ENCODE data around the gene CEMIP. TPM values are rescaled to one million over a fixed set of nuclear protein-coding genes. Genes with fewer than 3 reads are reported as not detected.
A peak's percentile ranks its signal among the peaks of the same experiment; 100 is the strongest.
"Not testable (repeated sequence)": the region's sequence is repeated elsewhere in the genome, so short reads cannot be mapped to it uniquely, and the experiment has no call there.

Gene CEMIP
- total RNA-seq, 1 experiment from 2014 or later, result 0.68 TPM

- DNase-seq (ENCODE audit: low spot score), result no peak
These were observed 174.1 kb downstream of the CEMIP start for GRCh38 chr15:80953001-80953952.

DNA sequence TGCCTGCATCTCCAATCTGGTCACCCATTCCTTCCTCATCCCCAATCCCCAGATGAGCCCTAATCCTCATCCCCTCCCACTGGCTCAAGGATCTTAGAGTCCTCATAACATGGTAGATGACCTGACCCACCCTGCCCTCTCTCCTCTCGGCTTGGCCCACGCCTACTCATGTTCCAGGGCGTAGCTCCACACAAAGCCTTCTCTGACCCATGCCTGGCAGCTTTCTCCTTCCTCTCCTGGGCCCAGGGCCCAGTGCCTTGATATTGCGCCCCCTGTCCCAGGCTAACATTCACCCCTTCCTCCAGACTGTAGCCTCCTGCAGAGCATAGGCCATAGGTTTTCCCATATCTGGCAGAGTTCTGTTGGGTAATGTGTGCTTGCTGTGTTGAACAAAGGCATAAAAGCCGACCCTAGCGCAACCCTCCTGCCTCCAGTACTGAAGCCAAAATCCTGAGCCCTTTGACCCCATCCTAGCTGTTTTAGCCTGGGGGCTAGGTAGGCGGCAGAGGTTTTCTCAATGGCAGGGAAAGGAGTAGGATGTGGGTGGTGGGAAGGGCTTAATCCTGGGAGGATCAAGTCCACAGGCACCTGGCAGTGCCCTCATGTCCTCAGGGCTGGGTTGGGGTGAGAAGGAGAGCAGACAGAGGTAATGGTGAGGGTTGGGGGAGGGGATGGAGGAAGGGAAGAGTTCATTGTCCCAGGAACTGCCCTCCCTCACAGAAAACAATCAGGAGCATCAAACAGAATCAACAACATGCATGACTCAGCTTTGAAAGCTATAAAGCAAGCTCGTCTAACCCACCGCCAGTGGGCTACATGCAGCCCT, 175.0 kb downstream of the CEMIP start:
- no peak for DNase-seq (ENCODE audit: low spot score)

GRCh38 chr15:80955571-80956452, 176.6 kb downstream of the CEMIP start:
- peak; percentile 95 for DNase-seq (ENCODE audit: low spot score)

DNA sequence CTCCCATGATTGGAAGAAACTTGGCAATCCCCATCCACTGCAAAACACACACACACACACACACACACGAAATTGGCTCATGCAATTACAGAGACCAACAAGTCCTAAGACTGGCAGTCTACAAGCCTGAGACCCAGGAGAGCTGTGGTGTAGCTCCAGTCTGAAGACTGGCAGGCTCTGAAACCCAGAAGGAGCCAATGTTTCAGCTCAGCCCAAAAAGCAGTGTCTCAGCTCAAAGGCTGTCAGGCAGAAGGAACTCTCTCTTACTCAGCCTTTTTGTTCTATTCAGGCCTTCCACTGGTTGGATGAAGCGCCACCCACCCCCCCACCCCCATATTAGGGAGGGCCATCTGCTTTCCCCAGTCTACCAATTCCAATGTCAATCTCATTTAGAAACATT, 178.4 kb downstream of the CEMIP start:
- no peak for DNase-seq (ENCODE audit: low spot score)

DNA sequence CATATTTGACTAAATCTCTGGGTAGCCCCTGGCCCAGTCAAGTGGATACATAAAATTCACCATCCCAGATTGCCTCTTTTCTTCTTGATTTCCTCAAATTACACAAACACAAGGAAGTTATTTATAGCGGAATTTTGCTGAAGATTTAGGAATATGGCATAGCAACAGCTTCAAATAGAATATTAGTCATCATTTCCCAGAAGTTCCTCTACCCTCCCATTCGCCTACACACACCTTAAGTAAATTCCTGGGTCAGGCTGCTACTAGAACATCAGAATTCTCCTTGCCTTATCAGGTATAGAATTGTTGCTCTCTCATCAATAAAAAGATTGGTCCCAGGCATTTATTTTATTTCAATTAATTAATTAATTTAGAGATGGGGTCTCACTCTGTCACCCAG, 178.8 kb downstream of the CEMIP start:
- no peak for DNase-seq (ENCODE audit: low spot score)

- no peak for DNase-seq (ENCODE audit: low spot score)
These were observed 179.8 kb downstream of the CEMIP start for GRCh38 chr15:80958818-80959495.

DNA sequence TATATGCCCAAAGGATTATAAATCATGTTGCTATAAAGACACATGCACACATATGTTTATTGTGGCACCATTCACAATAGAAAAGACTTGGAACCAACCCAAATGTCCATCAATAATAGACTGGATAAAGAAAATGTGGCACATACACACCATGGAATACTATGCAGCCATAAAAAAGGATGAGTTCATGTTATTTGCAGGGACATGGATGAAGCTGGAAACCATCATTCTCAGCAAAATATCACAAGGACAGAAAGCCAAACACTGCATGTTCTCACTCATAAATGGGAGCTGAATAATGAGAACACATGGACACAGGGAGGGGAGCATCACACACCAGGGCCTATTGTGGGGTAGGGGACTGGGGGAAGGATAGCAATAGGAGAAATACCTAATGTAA, 186.3 kb downstream of the CEMIP start:
- not testable (repeated sequence) for DNase-seq (ENCODE audit: low spot score)

DNA sequence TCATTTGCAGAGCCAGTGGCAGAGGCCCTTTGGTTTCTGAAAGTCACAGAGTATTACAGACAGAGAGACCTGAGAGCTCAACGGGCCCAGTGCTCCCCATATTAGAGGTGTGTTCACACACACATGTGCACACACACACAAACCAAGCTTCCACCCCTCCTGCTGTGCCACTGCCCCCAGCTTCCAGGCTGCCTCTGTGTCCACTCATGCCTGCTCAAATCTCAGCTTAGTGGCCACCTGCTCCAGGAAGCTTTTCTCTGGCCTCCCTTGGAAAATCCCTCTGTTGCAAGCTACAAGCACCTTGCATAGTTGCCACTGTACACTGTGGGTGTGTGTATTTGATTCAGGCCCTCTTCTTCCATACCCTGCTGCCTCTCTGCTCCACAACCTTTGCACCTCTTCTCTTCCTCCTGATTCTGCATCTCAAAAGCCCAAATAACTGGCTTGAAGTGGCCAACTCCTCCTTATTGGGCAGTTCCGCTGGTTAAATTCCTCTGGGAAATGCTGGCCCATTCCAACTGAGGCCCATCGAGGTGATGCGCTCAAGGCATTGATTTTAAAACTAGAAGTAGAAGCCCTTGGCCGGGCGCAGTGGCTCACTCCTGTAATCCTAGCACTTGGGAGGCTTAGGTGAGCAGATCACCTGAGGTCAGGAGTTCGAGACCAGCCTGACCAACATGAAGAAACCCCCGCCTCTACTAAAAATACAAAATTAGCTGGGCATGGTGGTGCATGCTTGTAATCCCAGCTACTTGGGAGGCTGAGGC, 187.4 kb downstream of the CEMIP start:
- DNase-seq (ENCODE audit: low spot score), result no peak

DNA sequence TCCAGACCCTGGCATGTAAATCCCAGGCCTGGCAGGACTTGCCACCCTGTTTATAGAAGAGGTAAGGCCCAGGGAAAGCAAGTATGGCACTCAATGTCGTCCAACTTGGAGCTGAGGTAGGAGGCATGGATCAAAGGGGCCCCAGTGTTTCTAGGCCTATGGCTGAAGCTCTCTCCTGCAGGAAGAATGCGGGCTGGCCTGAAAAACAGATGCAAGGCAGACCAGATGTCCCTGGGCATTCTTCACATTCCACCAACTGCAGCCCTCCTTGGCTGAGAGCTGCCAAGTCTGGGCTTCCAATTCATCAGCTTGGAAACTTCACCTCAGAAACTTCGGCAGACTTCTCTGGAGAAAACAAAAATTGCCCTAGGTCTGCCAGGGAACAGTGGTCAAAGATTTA, 188.3 kb downstream of the CEMIP start:
- DNase-seq (ENCODE audit: low spot score), result no peak

GRCh38 chr15:80967991-80968510, 188.9 kb downstream of the CEMIP start:
- DNase-seq (ENCODE audit: low spot score), result no peak

GRCh38 chr15:80969316-80969715, 190.1 kb downstream of the CEMIP start:
- DNase-seq (ENCODE audit: low spot score), result no peak

GRCh38 chr15:80970018-80970657, 191.0 kb downstream of the CEMIP start:
- DNase-seq (ENCODE audit: low spot score), result no peak

GRCh38 chr15:80970658-80971057, 191.5 kb downstream of the CEMIP start:
- DNase-seq (ENCODE audit: low spot score), result no peak

GRCh38 chr15:80971143-80971542, 192.0 kb downstream of the CEMIP start:
- DNase-seq (ENCODE audit: low spot score), result no peak

DNA sequence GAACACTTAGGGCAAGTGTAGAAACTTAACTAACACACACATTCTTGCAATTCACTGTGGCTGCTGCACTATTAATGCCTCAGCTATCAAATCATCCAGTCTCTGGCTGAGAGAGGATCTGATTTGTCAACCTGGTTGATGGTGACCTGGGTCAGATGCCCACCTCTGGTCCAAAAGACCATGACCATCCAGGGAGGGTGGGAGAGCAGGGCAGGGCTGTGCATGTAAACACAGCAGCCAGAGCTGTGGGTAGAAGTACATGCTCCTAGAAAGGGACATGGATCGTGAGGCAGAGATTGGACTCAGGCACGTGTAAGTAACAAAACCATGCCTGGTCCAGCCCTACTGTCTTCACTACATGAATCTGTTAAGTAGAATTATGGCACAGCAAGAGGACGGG, 193.1 kb downstream of the CEMIP start:
- no peak for DNase-seq (ENCODE audit: low spot score)

GRCh38 chr15:80974914-80975313, 195.7 kb downstream of the CEMIP start:
- no peak for DNase-seq (ENCODE audit: low spot score)

GRCh38 chr15:80976851-80977250, 197.7 kb downstream of the CEMIP start:
- no peak for DNase-seq (ENCODE audit: low spot score)

DNA sequence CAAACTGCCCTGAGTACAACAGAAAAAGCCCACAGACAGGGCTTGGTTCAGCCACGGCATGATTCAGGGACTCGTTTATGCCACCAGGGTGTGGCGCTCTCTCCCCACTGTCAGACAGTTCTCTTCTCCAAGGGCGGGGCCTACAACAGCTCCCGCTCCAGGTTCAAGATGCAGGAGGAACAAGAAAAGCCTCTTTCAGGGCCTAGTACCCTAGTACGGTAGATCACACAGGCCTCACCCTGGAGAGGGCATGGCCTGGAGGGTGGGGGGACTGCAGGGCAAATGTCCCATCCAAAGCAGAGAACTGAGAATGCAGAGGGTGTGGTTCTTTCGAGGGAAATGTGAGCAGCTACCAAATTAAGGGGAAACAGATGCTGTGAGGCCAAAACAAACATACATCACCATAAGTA, 198.5 kb downstream of the CEMIP start:
- no peak for DNase-seq (ENCODE audit: low spot score)

DNA sequence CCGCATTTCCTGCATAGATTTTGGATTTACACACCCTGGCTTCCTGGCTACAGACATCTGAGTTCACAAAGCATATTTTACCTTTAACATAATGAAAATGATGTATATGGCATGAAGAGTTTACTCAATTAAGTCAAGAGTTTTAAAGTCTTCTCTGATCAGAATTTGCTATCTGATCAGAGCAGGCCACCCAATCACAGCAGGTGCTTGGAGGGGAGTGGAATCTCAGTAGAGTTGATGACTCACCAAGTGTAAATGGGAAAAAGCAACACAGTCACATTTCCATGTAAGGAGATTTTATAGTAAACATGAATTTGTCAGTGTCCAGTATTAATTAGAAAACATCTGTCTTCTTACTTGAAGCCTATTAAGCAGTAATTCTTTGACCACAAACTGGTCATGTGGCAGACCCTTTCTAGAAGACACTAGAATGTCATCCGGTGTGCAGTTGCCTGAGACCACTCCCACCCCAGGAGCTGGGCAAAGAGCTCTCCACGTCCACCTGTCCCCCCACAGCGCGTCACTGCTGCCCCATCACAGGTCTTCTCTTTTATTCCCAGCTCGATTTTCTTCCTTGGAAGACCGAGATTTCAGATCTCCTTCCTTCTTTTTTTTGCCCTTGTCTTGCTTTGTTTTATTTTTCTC, 199.6 kb downstream of the CEMIP start:
- DNase-seq (ENCODE audit: low spot score), result no peak

Data from H4 (cell line).